HEK293 (cell line): ENCODE results near the gene CAMKK1.

Experiments
- CTCF ChIA-PET: fragments of 350-600 bp; formaldehyde crosslinking; extraction: SDS; loops from one replicate; lab custom pipeline; 2021; ENCODE audit warnings: antibody characterized with exemption; lab: Yijun Ruan, JAX
- POLR2A ChIA-PET: fragments of 300-600 bp; formaldehyde crosslinking; extraction: SDS; loops from one replicate; lab custom pipeline; 2020; ENCODE audit warnings: antibody characterized with exemption, inconsistent platforms; lab: Yijun Ruan, JAX
- H3K27ac ChIP-seq: fragments of 200-500 bp; sonication (Bioruptor generic); 2 replicates; pipeline ENCODE4 v1.5.1; 2014; ENCODE audit warnings: low read depth, low read length, control low read depth, inconsistent platforms; ENCODE audit errors: extremely low read depth
- H3K36me3 ChIP-seq, 2 experiments: fragments of 200-500 bp in 1 of 2; sonication (Bioruptor generic) in 1 of 2; 1 replicate in 1 of 2; 2 replicates in 1 of 2; pipeline ENCODE4 v1.5.1; 2014 to 2017; ENCODE audit warnings: inconsistent platforms in 2 of 2, low read length in 2 of 2; ENCODE audit not compliant: control insufficient read depth in 2 of 2, insufficient read depth in 1 of 2
- H3K4me1 ChIP-seq: fragments of 200-500 bp; sonication (Bioruptor generic); 2 replicates; pipeline ENCODE4 v1.5.1; 2014; ENCODE audit warnings: mild to moderate bottlenecking, low read length, inconsistent platforms; ENCODE audit not compliant: control insufficient read depth, insufficient read depth
- H3K4me3 ChIP-seq: 2 replicates; pipeline ENCODE4 v1.5.1; 2011; ENCODE audit warnings: low read depth, mild to moderate bottlenecking, control low read depth, low read length, moderate library complexity
- H3K9me3 ChIP-seq: fragments of 200-500 bp; sonication (Bioruptor generic); 2 replicates; pipeline ENCODE4 v1.5.1; 2014; ENCODE audit warnings: low read depth, low read length, inconsistent platforms; ENCODE audit not compliant: control insufficient read depth, insufficient read depth
- GFI1B ChIP-seq: fragments of 450-650 bp; formaldehyde crosslinking; IDR thresholded peaks from 2 replicates; pipeline ENCODE4 v1.5.1; 2016; ENCODE audit warnings: missing biosample characterization, missing genetic modification characterization
- GLIS1 ChIP-seq: fragments of 450-650 bp; formaldehyde crosslinking; IDR thresholded peaks from 2 replicates; pipeline ENCODE4 v1.5.1; 2016; ENCODE audit warnings: missing biosample characterization, missing genetic modification characterization
- GLIS2 ChIP-seq: fragments of 450-650 bp; formaldehyde crosslinking; IDR thresholded peaks from 2 replicates; pipeline ENCODE4 v1.5.1; 2016; ENCODE audit warnings: missing biosample characterization, missing genetic modification characterization
- IKZF3 ChIP-seq: fragments of 450-650 bp; IDR thresholded peaks from 2 replicates; pipeline ENCODE4 v1.5.0; 2018; ENCODE audit warnings: missing biosample characterization, mild to moderate bottlenecking, missing genetic modification characterization, moderate library complexity
- KLF16 ChIP-seq: fragments of 450-650 bp; formaldehyde crosslinking; IDR thresholded peaks from 2 replicates; pipeline ENCODE4 v1.5.1; 2017; ENCODE audit warnings: missing biosample characterization, missing genetic modification characterization
- OSR2 ChIP-seq: fragments of 450-650 bp; formaldehyde crosslinking; IDR thresholded peaks from 2 replicates; pipeline ENCODE4 v1.5.1; 2016; ENCODE audit warnings: missing biosample characterization, missing genetic modification characterization
- SP7 ChIP-seq: fragments of 450-650 bp; formaldehyde crosslinking; IDR thresholded peaks from 2 replicates; pipeline ENCODE4 v1.5.1; 2016; ENCODE audit warnings: missing biosample characterization, missing genetic modification characterization
- WT1 ChIP-seq: fragments of 450-650 bp; formaldehyde crosslinking; IDR thresholded peaks from 2 replicates; pipeline ENCODE4 v1.5.1; 2016; ENCODE audit warnings: missing biosample characterization, missing genetic modification characterization
- ZBTB7A ChIP-seq: fragments of 450-650 bp; formaldehyde crosslinking; IDR thresholded peaks from 2 replicates; pipeline ENCODE4 v1.5.1; 2016; ENCODE audit warnings: low read depth, missing biosample characterization, missing genetic modification characterization
- ZFP41 ChIP-seq: fragments of 450-650 bp; formaldehyde crosslinking; IDR thresholded peaks from 2 replicates; pipeline ENCODE4 v1.5.1; 2016; ENCODE audit warnings: missing biosample characterization, missing genetic modification characterization, borderline replicate concordance
- ZNF112 ChIP-seq: fragments of 450-650 bp; formaldehyde crosslinking; IDR thresholded peaks from 2 replicates; pipeline ENCODE4 v1.5.0; 2017; ENCODE audit warnings: missing biosample characterization, missing genetic modification characterization
- ZNF121 ChIP-seq: fragments of 450-650 bp; formaldehyde crosslinking; IDR thresholded peaks from 2 replicates; pipeline ENCODE4 v1.5.1; 2016; ENCODE audit warnings: missing biosample characterization, missing genetic modification characterization
- ZNF140 ChIP-seq: fragments of 450-650 bp; formaldehyde crosslinking; IDR thresholded peaks from 2 replicates; pipeline ENCODE4 v1.5.1; 2016; ENCODE audit warnings: missing biosample characterization, missing genetic modification characterization
- ZNF175 ChIP-seq: fragments of 450-650 bp; formaldehyde crosslinking; IDR thresholded peaks from 2 replicates; pipeline ENCODE4 v1.5.1; 2016; ENCODE audit warnings: missing biosample characterization, missing genetic modification characterization
- ZNF302 ChIP-seq: fragments of 450-650 bp; formaldehyde crosslinking; IDR thresholded peaks from 2 replicates; pipeline ENCODE4 v1.5.1; 2016; ENCODE audit warnings: missing biosample characterization, missing genetic modification characterization, low read depth
- ZNF324 ChIP-seq: fragments of 450-650 bp; formaldehyde crosslinking; IDR thresholded peaks from 2 replicates; pipeline ENCODE4 v1.5.1; 2016; ENCODE audit warnings: missing biosample characterization, missing genetic modification characterization
- ZNF335 ChIP-seq: fragments of 450-650 bp; formaldehyde crosslinking; conservative IDR thresholded peaks from 2 replicates; pipeline ENCODE4 v1.5.1; 2016; ENCODE audit warnings: missing biosample characterization, missing genetic modification characterization
- ZNF529 ChIP-seq: fragments of 450-650 bp; formaldehyde crosslinking; IDR thresholded peaks from 2 replicates; pipeline ENCODE4 v1.5.1; 2017; ENCODE audit warnings: missing genetic modification characterization, missing biosample characterization; ENCODE audit not compliant: insufficient replicate concordance
- ZNF571 ChIP-seq: fragments of 450-650 bp; formaldehyde crosslinking; IDR thresholded peaks from 2 replicates; pipeline ENCODE4 v1.5.0; 2017; ENCODE audit warnings: missing biosample characterization, missing genetic modification characterization
- ZNF585B ChIP-seq: fragments of 450-650 bp; formaldehyde crosslinking; IDR thresholded peaks from 2 replicates; pipeline ENCODE4 v1.5.1; 2016; ENCODE audit warnings: missing biosample characterization, missing genetic modification characterization
- ZNF76 ChIP-seq: fragments of 450-650 bp; formaldehyde crosslinking; IDR thresholded peaks from 2 replicates; pipeline ENCODE4; 2016; ENCODE audit warnings: low read depth, missing biosample characterization, missing genetic modification characterization, borderline replicate concordance
- TF ChIP-seq, protein P1 (sequence below): fragments of 450-650 bp; formaldehyde crosslinking; IDR thresholded peaks from 2 replicates; pipeline ENCODE4 v1.5.1; 2016; ENCODE audit warnings: missing biosample characterization, missing genetic modification characterization
- TF ChIP-seq, protein P2 (sequence below): fragments of 450-650 bp; formaldehyde crosslinking; IDR thresholded peaks from 2 replicates; pipeline ENCODE4 v1.5.1; 2017; ENCODE audit warnings: missing biosample characterization, missing genetic modification characterization
- TF ChIP-seq, protein P3 (sequence below): fragments of 450-650 bp; IDR thresholded peaks from 2 replicates; pipeline ENCODE4 v1.5.1; 2018; ENCODE audit warnings: missing biosample characterization, mild to moderate bottlenecking, missing genetic modification characterization
- TF ChIP-seq, protein P4 (sequence below): fragments of 450-650 bp; formaldehyde crosslinking; IDR thresholded peaks from 2 replicates; pipeline ENCODE4 v1.5.1; 2016; ENCODE audit warnings: missing biosample characterization, missing genetic modification characterization
- TF ChIP-seq, protein P5 (sequence below): fragments of 450-650 bp; formaldehyde crosslinking; IDR thresholded peaks from 2 replicates; pipeline ENCODE4 v1.5.1; 2017; ENCODE audit warnings: missing biosample characterization, missing genetic modification characterization
- TF ChIP-seq, protein P6 (sequence below): fragments of 450-650 bp; formaldehyde crosslinking; IDR thresholded peaks from 2 replicates; pipeline ENCODE4 v1.5.1; 2016; ENCODE audit warnings: missing biosample characterization, missing genetic modification characterization

CAMKK1 gene

DNA sequence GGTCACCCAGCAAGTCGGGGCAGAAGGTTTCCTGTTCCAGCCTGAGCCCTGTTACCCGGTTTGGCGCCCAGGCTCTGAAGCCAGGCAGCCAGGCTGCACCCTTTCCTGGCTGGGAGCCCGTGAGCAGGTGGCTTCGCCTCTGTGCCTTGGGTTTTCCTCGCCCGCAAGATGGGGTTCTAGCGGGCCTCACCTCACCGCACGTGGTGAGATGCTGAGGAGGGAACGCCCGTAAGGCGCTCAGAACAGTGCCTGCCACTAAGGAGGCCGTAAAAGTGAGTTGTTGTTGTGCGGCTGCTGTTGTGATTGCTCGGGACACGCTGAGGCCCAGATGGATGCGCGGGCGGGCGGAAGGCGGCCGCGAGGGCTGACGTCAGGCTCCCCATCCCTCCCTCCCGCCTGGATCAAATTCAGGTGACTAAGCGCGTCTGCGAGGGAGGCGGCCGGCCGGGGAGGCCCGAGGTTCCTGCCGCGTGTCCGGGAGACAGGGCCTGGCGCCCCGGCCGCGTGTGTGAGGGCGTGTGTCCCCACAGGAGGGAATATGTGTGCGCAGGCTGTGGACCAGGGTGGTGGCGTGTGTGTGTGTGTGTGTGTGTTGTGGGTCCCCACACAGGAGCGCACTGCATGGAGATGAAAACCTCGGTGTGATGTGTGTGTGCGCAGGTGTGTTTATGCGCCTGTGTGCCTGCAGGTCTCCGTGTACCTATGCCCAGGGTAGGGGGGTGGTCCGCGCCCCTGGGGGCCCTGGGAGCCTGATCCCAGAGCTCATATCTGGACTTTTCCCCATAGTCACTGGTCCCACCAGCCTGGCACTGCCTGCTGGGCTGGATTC, 4.3 kb downstream of the CAMKK1 start:
- ChIA-PET CTCF (interaction anchor here (0.7 to 3.0 kb wide), 5 partner anchors 18 to 180 kb away, joined by 3 to 16 read pairs (median 13); partner anchors contain the start of gene NCBP3), POLR2A (interaction anchor here (1.0 to 1.8 kb wide), 3 partner anchors 8 to 12 kb away, joined by 3 to 5 read pairs (median 4); no protein-coding TSS in a partner anchor)
- peak overlapping the region; percentile 90 for H3K27ac ChIP-seq
- peaks cover 41% of the 10 kb centered on the region for H3K4me1 ChIP-seq
- no peaks in the 10 kb centered on the region for H3K9me3 ChIP-seq
- peaks cover 4 to 25% of the 10 kb centered on the region in 2 experiments; a peak in 2 of 3 replicates for H3K36me3 ChIP-seq
- H3K4me3 ChIP-seq = peak overlapping the region; percentile 9
- TF ChIP-seq ZNF585B (tag by site-specific recombination) (no peak), ZNF571 (tag by site-specific recombination) (no peak), ZNF76 (peak; percentile 57; the same call in 1 of the 2 replicates), ZNF175 (no peak), WT1 (tag by site-specific recombination) (peak; percentile 92), GLIS2 (tag by site-specific recombination) (peak; percentile 99), ZNF302 (tag by site-specific recombination) (no peak), ZNF112 (tag by site-specific recombination) (no peak), ZNF335 (tag by site-specific recombination) (peak; percentile 98), ZNF121 (no peak), GLIS1 (peak; percentile 99), ZNF140 (tag by site-specific recombination) (no peak), IKZF3 (tag by site-specific recombination) (peak; percentile 85), ZFP41 (tag by site-specific recombination) (no peak), KLF16 (tag by site-specific recombination) (0 out of 2 replicates have a peak, but pooled peaks have one; percentile 75), OSR2 (tag by site-specific recombination) (peak; percentile 63), ZBTB7A (peak; percentile 88; the same call in 1 of the 2 replicates), ZNF529 (tag by site-specific recombination) (no peak), GFI1B (tag by site-specific recombination) (peak; percentile 66; the same call in 1 of the 2 replicates), SP7 (peak; percentile 97), ZNF324 (tag by site-specific recombination) (peak; percentile 76; the same call in 1 of the 2 replicates)
- TF ChIP-seq, protein P1, sequence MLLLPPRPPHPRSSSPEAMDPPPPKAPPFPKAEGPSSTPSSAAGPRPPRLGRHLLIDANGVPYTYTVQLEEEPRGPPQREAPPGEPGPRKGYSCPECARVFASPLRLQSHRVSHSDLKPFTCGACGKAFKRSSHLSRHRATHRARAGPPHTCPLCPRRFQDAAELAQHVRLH = 0 out of 2 replicates have a peak, but pooled peaks have one; percentile 6
- TF ChIP-seq, protein P2, sequence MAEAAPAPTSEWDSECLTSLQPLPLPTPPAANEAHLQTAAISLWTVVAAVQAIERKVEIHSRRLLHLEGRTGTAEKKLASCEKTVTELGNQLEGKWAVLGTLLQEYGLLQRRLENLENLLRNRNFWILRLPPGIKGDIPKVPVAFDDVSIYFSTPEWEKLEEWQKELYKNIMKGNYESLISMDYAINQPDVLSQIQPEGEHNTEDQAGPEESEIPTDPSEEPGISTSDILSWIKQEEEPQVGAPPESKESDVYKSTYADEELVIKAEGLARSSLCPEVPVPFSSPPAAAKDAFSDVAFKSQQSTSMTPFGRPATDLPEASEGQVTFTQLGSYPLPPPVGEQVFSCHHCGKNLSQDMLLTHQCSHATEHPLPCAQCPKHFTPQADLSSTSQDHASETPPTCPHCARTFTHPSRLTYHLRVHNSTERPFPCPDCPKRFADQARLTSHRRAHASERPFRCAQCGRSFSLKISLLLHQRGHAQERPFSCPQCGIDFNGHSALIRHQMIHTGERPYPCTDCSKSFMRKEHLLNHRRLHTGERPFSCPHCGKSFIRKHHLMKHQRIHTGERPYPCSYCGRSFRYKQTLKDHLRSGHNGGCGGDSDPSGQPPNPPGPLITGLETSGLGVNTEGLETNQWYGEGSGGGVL (tag by site-specific recombination) = peak; percentile 86
- TF ChIP-seq, protein P3, sequence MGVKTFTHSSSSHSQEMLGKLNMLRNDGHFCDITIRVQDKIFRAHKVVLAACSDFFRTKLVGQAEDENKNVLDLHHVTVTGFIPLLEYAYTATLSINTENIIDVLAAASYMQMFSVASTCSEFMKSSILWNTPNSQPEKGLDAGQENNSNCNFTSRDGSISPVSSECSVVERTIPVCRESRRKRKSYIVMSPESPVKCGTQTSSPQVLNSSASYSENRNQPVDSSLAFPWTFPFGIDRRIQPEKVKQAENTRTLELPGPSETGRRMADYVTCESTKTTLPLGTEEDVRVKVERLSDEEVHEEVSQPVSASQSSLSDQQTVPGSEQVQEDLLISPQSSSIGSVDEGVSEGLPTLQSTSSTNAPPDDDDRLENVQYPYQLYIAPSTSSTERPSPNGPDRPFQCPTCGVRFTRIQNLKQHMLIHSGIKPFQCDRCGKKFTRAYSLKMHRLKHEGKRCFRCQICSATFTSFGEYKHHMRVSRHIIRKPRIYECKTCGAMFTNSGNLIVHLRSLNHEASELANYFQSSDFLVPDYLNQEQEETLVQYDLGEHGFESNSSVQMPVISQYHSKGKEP (tag by site-specific recombination) = no peak
- TF ChIP-seq, protein P4, sequence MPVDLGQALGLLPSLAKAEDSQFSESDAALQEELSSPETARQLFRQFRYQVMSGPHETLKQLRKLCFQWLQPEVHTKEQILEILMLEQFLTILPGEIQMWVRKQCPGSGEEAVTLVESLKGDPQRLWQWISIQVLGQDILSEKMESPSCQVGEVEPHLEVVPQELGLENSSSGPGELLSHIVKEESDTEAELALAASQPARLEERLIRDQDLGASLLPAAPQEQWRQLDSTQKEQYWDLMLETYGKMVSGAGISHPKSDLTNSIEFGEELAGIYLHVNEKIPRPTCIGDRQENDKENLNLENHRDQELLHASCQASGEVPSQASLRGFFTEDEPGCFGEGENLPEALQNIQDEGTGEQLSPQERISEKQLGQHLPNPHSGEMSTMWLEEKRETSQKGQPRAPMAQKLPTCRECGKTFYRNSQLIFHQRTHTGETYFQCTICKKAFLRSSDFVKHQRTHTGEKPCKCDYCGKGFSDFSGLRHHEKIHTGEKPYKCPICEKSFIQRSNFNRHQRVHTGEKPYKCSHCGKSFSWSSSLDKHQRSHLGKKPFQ = peak; percentile 82
- TF ChIP-seq, protein P5, sequence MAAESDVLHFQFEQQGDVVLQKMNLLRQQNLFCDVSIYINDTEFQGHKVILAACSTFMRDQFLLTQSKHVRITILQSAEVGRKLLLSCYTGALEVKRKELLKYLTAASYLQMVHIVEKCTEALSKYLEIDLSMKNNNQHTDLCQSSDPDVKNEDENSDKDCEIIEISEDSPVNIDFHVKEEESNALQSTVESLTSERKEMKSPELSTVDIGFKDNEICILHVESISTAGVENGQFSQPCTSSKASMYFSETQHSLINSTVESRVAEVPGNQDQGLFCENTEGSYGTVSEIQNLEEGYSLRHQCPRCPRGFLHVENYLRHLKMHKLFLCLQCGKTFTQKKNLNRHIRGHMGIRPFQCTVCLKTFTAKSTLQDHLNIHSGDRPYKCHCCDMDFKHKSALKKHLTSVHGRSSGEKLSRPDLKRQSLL (tag by site-specific recombination) = no peak; the same call in 1 of the 2 replicates
- TF ChIP-seq, protein P6, sequence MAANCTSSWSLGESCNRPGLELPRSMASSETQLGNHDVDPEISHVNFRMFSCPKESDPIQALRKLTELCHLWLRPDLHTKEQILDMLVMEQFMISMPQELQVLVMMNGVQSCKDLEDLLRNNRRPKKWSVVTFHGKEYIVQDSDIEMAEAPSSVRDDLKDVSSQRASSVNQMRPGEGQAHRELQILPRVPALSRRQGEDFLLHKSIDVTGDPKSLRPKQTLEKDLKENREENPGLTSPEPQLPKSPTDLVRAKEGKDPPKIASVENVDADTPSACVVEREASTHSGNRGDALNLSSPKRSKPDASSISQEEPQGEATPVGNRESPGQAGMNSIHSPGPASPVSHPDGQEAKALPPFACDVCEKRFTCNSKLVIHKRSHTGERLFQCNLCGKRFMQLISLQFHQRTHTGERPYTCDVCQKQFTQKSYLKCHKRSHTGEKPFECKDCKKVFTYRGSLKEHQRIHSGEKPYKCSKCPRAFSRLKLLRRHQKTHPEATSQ (tag by site-specific recombination) = peak; percentile 64; the same call in 1 of the 2 replicates
